GM06990 (cell line): ENCODE data around the gene SKA1.

Source experiments
- DNase-seq: peaks from one replicate; pipeline ENCODE4 v3.0.0-alpha.2; 2011; ENCODE audit not compliant: insufficient read length; ENCODE audit errors: extremely low read depth
- H3K27me3 ChIP-seq: replicated peaks from 2 replicates; pipeline ENCODE4 v1.6.0; 2011; ENCODE audit warnings: low read length; ENCODE audit not compliant: control insufficient read depth, insufficient read depth
- H3K36me3 ChIP-seq: 2 replicates; pipeline ENCODE4 v1.5.1; 2011; ENCODE audit warnings: low read length; ENCODE audit not compliant: control insufficient read depth, insufficient read depth
- H3K4me3 ChIP-seq: replicated peaks from 2 replicates; pipeline ENCODE4 v1.5.1; 2011; ENCODE audit warnings: low read depth, mild to moderate bottlenecking, control low read depth, low read length
- TF ChIP-seq, protein P1 (sequence below): IDR thresholded peaks from 2 replicates; pipeline ENCODE4 v1.5.1; 2011; ENCODE audit warnings: low read length, control low read depth, mild to moderate bottlenecking, inconsistent platforms; ENCODE audit not compliant: insufficient read depth, poor library complexity, severe bottlenecking

Gene SKA1

DNA sequence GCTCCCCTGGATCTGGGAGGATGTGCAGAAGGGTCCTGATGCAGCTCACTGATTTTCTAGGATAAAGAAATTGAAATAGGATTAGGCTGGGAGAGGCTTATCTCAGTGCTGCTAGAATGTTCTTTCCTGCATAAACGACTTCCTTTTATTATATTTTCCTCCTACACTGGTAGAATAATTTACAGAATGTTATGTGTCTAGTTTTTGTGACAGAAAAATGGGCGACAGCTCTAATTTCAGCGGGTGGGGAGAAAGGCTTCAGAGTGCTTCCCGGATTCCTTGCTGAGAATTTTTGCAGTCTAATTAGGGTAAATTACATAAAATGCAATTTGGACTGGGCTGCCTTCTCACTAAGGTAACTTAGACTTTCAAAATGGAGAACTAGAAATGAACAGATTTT is 66.2 kb downstream of the SKA1 start:
- no peak overlapping the region for H3K4me3 ChIP-seq
- no peak for DNase-seq
- TF ChIP-seq, protein P1, sequence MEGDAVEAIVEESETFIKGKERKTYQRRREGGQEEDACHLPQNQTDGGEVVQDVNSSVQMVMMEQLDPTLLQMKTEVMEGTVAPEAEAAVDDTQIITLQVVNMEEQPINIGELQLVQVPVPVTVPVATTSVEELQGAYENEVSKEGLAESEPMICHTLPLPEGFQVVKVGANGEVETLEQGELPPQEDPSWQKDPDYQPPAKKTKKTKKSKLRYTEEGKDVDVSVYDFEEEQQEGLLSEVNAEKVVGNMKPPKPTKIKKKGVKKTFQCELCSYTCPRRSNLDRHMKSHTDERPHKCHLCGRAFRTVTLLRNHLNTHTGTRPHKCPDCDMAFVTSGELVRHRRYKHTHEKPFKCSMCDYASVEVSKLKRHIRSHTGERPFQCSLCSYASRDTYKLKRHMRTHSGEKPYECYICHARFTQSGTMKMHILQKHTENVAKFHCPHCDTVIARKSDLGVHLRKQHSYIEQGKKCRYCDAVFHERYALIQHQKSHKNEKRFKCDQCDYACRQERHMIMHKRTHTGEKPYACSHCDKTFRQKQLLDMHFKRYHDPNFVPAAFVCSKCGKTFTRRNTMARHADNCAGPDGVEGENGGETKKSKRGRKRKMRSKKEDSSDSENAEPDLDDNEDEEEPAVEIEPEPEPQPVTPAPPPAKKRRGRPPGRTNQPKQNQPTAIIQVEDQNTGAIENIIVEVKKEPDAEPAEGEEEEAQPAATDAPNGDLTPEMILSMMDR: no peak
- H3K27me3 ChIP-seq: no peaks in the 10 kb centered on the region
- no peaks in the 10 kb centered on the region for H3K36me3 ChIP-seq

DNA sequence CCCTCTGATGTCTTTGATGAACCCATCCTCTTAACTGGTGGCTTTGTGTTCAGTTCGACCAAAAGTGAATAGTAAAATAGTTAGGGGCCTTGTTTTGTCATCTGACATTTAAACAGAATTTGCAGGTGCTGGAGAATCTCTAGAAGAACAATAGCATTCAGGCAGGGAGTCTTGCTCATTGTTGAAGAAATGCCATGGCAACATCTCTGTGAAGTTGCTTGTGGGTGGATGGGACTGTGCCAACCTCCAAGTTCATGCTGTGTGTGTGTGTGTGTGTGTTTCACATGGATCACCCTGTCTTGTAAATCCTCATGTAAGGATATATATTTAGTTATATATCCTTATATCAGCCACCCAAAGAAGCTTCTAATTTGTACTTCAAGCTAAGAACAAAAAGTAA is 66.7 kb downstream of the SKA1 start:
- Histone ChIP-seq H3K4me3 (no peak overlapping the region), H3K27me3 (no peaks in the 10 kb centered on the region), H3K36me3 (no peaks in the 10 kb centered on the region)
- no peak for DNase-seq
- TF ChIP-seq, protein P1: no peak
